HG02840 (cell line): ENCODE data around the gene HBG2.

Experiments
- ATAC-seq: cut with Tn5 transposase; IDR thresholded peaks from one replicate; pipeline ENCODE4 v1.9.1; 2021; ENCODE audit warnings: mild to moderate bottlenecking, moderate library complexity, moderate number of reproducible peaks; ENCODE audit not compliant: unreplicated experiment, low FRiP score

HBG2 gene

DNA sequence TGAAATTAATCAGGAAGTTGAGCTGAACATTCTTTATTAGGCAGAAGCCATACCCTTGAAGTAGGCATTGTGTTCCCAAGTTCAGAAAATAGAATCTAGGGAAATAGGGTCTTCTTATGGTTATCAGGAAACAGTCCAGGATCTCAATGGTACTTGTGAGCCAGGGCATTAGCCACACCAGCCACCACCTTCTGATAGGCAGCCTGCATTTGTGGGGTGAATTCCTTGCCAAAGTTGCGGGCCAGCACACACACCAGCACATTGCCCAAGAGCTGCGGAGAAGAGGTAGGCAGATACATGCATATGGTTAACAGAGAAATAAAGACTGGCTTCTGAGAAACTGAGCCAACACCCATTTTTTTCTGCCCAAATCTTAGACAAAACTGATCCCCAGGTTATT lies 21.8 kb downstream of the HBG2 start:
- no peak for ATAC-seq

DNA sequence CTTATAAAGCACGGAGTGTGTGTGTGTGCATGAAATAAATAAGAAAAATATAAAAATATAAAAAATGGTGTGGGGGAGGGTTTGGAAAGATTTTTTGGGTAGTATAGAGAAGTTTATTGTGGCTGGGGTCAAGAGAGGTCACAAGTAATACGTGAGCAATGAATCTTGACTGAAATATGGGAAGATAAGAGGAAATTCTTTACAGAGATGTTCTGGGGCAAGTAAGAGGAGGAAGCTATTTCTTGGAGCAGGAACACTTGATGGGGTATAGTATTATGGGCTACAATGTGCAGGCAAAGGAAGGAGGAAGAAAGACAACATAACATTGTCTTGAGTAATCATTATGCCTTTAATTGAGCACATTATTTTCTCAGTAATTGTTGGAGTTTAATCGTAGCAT lies 22.4 kb downstream of the HBG2 start:
- no peak for ATAC-seq

DNA sequence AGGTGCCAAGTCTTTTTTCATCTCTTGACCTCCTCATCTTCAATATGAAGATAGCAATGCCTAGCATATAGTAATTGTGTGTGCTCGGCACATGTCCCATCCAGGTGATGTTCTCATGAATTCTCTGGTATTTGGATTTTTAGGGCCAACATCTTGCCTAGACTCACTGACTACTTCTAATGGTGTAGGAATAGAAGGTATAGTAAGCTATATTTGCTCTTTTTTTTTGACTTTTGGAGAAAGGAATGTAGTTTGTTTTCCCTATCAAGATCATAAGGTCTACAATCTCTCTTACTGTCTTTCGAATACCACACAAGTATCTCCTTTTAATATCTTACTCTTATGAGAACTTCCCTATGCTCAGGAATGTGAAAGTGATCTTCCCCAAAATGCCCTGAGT lies 23.5 kb downstream of the HBG2 start:
- ATAC-seq: no peak

DNA sequence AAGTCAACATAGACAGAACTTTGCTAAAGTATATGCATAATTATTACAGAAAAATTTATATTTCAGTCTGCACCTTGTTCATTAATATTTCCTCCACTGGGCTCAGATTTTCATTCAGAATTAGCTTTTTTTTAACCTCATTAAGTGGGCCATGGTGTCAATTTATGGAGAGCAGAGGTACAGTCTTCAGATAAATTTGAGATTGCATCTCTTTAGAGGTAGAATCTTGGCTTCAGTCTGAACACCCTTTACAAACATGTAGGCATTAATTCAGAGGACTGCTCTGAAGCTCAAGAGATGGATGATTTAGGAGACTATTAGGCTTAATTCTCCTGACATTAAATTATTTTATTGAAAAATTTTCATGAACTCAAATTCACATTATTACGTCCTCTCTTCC lies 24.3 kb downstream of the HBG2 start:
- ATAC-seq: no peak

DNA sequence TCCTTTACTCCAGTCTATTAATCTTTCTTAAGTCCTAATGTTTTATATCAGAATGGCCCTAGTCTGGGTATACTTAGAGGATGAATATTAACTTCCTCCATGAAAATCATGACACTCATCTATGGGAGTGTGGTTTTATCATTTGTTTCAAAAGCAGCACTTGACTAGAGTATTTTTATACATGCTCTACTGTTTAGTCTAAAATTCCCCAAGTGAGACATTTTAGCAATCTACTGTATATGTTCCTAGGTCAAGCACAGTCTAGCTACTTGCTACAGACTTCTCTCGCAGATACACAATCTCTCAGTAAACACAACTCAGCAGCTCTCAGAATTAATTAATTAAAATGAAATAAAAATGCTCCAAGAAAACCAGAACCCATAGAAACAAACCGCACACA lies 24.8 kb downstream of the HBG2 start:
- no peak for ATAC-seq

DNA sequence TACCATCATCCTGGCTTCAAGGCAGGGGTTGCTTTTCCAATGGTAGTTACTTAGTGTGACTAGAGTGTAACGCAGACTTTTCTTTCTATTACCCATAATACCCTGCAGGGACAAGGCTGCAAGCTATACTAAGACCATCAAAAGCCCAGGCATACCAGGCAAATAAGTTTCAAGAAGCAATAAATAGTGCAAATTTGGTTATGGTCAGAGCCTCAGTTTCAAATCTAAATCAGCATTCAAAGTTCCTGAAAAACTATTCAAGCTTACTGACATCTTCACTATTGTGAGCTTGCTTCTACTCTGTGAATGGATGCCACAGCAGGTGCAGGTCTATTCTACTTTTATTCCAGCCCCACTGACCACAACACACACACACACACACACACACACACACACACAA lies 25.2 kb downstream of the HBG2 start:
- no peak for ATAC-seq

DNA sequence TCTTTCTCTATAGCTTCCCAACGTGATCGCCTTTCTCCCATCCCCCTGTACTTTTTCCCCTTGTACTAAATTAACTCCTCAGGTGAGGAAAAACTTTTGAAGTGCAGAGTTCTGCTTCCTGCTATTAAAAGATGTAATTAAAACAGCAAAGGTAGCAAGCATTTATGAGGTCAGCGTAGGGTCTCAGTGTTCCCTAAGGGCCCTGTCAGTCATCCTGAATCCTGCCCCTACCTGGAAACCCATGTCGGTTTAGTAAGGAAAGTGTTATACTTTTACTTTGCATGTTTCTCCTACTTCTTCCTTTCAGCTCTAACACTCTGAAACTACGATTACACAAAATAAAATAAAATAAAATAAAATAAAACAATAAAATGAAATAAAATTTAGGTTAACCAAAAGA lies 26.5 kb downstream of the HBG2 start:
- ATAC-seq: no peak

DNA sequence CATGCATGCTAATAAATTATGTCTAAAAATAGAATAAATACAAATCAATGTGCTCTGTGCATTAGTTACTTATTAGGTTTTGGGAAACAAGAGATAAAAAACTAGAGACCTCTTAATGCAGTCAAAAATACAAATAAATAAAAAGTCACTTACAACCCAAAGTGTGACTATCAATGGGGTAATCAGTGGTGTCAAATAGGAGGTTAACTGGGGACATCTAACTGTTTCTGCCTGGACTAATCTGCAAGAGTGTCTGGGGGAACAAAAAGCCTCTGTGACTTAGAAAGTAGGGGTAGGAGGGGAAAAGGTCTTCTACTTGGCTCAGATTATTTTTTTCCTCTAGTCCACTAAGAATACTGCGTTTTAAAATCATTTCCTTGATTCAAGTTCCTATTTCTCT lies 26.9 kb downstream of the HBG2 start:
- no peak for ATAC-seq

DNA sequence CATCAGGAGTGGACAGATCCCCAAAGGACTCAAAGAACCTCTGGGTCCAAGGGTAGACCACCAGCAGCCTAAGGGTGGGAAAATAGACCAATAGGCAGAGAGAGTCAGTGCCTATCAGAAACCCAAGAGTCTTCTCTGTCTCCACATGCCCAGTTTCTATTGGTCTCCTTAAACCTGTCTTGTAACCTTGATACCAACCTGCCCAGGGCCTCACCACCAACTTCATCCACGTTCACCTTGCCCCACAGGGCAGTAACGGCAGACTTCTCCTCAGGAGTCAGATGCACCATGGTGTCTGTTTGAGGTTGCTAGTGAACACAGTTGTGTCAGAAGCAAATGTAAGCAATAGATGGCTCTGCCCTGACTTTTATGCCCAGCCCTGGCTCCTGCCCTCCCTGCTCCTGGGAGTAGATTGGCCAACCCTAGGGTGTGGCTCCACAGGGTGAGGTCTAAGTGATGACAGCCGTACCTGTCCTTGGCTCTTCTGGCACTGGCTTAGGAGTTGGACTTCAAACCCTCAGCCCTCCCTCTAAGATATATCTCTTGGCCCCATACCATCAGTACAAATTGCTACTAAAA lies 27.8 kb downstream of the HBG2 start, which contains the start of gene HBB:
Gene HBB, minus strand, starts transcription at position 340 of the 579 bp plus-strand sequence. Its CDS starts 50 bp downstream, at position 290.
- ATAC-seq: no peak

DNA sequence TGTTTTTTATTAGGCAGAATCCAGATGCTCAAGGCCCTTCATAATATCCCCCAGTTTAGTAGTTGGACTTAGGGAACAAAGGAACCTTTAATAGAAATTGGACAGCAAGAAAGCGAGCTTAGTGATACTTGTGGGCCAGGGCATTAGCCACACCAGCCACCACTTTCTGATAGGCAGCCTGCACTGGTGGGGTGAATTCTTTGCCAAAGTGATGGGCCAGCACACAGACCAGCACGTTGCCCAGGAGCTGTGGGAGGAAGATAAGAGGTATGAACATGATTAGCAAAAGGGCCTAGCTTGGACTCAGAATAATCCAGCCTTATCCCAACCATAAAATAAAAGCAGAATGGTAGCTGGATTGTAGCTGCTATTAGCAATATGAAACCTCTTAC lies 29.1 kb downstream of the HBG2 start:
- no peak for ATAC-seq

DNA sequence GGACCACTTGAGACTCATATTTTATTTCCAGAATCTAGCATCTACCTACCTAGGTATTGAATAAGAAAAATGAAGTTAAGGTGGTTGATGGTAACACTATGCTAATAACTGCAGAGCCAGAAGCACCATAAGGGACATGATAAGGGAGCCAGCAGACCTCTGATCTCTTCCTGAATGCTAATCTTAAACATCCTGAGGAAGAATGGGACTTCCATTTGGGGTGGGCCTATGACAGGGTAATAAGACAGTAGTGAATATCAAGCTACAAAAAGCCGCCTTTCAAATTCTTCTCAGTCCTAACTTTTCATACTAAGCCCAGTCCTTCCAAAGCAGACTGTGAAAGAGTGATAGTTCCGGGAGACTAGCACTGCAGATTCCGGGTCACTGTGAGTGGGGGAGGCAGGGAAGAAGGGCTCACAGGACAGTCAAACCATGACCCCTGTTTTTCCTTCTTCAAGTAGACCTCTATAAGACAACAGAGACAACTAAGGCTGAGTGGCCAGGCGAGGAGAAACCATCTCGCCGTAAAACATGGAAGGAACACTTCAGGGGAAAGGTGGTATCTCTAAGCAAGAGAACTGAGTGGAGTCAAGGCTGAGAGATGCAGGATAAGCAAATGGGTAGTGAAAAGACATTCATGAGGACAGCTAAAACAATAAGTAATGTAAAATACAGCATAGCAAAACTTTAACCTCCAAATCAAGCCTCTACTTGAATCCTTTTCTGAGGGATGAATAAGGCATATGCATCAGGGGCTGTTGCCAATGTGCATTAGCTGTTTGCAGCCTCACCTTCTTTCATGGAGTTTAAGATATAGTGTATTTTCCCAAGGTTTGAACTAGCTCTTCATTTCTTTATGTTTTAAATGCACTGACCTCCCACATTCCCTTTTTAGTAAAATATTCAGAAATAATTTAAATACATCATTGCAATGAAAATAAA lies 29.8 kb downstream of the HBG2 start:
- no peak for ATAC-seq

DNA sequence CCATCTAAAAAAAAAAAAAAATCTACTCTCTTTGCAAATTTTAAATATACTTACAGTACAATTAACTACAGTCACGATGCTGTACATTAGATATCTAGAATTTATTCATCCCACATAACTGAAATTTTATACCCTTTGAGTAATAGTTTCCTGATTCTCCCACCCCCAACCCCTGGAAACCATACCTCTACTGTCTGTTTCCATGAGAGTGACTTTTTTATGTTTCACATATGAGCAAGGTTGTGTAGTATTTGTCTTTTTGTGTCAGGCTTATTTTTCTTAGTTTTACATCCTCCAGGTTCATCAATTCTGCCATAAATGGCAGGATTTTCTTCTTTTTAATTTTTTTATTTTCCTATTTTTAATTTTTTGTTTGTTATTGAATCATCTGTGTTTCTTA lies 30.9 kb downstream of the HBG2 start:
- no peak for ATAC-seq

DNA sequence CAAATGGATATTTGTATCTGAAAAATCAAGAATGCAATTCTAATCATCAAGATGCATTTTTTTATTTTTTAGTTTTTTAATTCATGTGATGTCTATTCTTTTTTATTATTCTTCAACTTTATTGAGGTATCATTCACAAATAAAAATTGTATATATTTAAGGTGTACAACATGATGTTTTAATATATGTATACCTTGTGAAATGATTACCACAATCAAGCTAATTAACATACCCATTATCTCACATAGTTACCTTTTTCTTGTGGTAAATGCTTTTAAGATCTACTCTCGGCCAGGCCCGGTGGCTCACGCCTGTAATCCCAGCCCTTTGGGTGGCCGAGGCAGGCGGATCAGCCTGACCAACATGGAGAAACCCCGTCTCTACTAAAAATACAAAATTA lies 31.4 kb downstream of the HBG2 start:
- ATAC-seq: no peak

DNA sequence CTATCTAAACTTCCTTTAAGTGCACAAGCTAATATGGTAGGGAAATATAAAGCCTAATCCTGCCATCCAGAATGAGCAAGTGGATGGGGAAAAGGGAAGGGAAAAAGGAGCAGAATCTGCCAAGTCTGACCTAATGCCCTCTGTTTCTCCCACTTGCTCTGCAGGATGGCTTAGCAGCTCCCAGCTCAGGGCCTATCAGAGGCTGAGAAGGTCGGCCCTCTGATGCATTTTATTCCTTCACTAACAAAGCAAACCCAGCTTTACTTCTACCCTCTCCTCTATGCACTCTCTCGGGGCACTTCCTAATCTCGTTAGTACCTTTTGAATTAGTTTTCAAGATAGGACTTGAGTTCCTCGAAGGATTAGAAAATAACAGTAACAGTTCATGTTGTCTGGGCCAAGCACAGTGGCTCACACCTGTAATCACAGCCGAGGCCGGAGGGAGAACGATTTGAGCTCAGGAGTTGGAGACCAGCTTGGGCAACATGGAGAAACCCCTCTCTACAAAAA lies 44.1 kb downstream of the HBG2 start:
- no peak for ATAC-seq

DNA sequence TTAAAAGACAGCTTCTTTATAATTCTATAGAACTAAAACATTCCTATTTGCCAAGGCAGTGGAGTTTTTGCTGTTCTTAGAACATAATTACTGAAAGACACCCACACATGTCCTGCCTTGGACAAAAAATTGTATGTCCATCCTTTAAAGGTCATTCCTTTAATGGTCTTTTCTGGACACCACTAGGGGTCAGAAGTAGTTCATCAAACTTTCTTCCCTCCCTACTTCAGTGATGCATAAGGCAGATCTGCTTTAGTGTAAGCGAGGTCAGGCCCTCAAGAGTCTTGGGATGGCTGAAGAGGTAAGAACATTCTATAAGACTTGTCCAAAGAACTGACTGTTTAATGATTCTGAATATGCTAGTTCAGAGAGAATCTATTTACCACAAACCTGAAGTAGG lies 49.8 kb downstream of the HBG2 start:
- no peak for ATAC-seq

DNA sequence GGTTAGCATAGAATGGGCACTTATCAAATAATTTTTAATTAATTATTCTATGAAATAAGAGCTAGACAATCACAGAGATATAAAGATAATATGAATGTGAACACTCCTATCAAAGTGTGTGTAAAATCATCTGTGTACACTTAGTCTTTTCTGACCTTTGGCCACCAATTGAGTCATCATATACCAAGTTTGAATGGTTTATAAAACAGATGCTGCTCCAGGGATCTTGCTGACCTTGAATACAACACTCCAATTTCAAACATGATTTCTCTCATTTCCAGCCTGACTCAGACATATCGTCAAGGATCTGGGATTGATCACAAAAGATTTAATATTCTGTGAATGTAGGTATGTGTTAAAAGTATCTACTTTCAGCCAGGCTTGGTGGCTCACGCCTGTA lies 51.2 kb downstream of the HBG2 start:
- ATAC-seq: no peak
